Measurements from ENCODE around the gene ENO1.

GRCh38 chr1:8889925-8890785 is 11.7 kb upstream of the ENO1 start:
- TF ChIP-seq CTCF (tag by site-specific recombination; IDR thresholded peaks at IDR 0.05) (no peak), KLF1 (tag by site-specific recombination; IDR thresholded peaks at IDR 0.05) (no peak), ZNF266 (tag by site-specific recombination; IDR thresholded peaks at IDR 0.05; ENCODE audit: low read depth) (no peak), ZNF596 (tag by site-specific recombination; IDR thresholded peaks at IDR 0.05) (no peak), MEIS1 (CRISPR knock-in tag; IDR thresholded peaks at IDR 0.05; ENCODE audit: borderline replicate concordance) (no peak), PBX3 (CRISPR knock-in tag; IDR thresholded peaks at IDR 0.05) (no peak), ZNF529 (tag by site-specific recombination; IDR thresholded peaks at IDR 0.05; ENCODE audit: insufficient replicate concordance) (no peak), ZNF645 (tag by site-specific recombination; IDR thresholded peaks at IDR 0.05) (no peak), ZNF280D (tag by site-specific recombination; IDR thresholded peaks at IDR 0.05) (no peak), ZNF121 (tag by site-specific recombination; IDR thresholded peaks at IDR 0.05) (no peak)
